HG03159 (cell line): Measurements from ENCODE around the gene CRISPLD2.
"Not testable (repeated sequence)": the region's sequence is repeated elsewhere in the genome, so short reads cannot be mapped to it uniquely, and the experiment has no call there.

Experiments used
- ATAC-seq: cut with Tn5 transposase; IDR thresholded peaks from one replicate; pipeline ENCODE4 v1.9.1; 2021; ENCODE audit warnings: mild to moderate bottlenecking, moderate library complexity; ENCODE audit not compliant: unreplicated experiment

Gene CRISPLD2

GRCh38 chr16:84821728-84822689 is 2.2 kb downstream of the CRISPLD2 start:
- ATAC-seq: no peak

GRCh38 chr16:84822990-84823389 is 3.2 kb downstream of the CRISPLD2 start:
- no peak for ATAC-seq

GRCh38 chr16:84823484-84823883 is 3.7 kb downstream of the CRISPLD2 start:
- no peak for ATAC-seq

GRCh38 chr16:84823926-84824325 is 4.1 kb downstream of the CRISPLD2 start:
- ATAC-seq: no peak

- no peak for ATAC-seq
These were observed 6.2 kb downstream of the CRISPLD2 start for GRCh38 chr16:84825896-84826557.

DNA sequence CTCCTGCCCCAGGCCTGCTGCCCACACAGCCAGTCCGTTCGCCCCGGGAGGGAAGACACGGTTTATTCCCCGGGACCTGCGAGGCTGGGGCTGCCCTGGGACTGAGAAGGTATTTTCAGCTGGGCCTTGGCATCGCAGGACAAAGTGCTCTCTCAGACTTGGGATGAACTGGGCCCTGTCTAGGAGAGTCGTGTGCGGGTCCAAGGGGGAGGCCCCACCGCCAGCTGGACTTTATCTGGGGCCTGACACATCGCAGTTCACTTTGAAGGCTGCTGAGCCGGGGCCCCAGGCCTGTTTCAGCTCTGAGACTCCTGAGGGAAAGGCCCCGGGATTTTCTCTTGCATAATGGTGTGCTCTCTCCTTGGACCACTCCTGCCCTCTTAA is 6.8 kb downstream of the CRISPLD2 start:
- ATAC-seq: no peak

DNA sequence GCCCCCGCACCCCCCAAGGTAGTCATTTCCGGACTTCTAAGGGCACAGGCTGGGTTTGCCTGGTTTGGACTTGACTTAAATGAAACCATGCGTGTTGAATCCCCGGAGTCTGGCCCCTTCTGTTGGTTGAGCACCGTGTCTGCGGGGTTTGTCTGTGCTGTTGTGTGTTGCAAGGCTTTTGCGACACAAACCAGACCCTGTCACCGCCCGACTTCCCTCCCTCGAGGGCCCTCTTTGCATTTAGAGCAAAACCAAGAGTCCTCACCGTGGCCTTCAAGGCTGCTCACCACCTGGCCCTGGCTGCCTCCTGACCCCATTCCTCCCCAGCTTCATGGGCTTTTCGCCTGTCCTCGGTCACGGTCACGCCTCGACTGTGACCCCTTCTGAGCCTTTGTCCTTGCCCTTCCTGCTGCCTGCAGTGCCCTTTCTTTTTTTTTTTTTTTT is 7.4 kb downstream of the CRISPLD2 start:
- no peak for ATAC-seq

GRCh38 chr16:84827897-84828296 is 8.1 kb downstream of the CRISPLD2 start:
- no peak for ATAC-seq

DNA sequence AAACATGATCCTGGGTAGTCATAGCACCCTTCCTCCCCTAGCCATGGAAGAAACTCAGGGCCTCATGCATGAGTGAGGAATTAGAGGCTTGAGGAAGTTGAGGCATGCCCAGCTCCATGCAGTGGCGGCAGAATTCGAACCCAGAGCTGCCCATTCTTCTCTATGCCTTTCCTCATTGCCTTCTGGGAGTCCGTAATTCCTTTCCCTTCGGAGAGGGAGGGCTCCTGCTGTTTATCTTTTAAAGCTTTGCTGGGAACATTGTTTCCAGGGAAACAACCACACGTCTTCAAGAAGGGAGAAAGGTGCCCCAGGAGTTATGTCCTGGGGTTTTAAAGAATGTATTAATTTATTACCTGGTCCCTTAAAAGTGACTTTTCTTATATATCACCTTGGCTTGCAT is 8.5 kb downstream of the CRISPLD2 start:
- no peak for ATAC-seq

- no peak for ATAC-seq
These were observed 9.6 kb downstream of the CRISPLD2 start for GRCh38 chr16:84829168-84829965.

GRCh38 chr16:84830765-84831384 is 11.1 kb downstream of the CRISPLD2 start:
- ATAC-seq: no peak

DNA sequence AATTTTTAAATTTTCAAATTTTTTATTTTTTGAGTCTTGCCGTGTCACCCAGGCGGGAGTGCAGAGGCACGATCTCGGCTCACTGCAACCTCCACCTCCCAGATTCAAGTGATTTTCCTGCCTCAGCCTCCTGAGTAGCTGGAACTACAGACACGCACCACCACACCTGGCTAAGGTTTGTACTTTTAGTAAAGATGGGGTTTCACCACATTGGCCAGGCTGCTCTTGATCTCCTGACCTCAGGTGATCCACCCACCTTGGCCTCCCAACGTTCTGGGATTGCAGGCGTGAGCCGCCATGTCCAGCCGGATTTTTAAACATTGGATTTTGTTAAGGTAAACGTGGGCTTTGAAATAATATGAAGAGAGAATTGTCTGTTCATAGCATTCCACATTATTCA is 11.9 kb downstream of the CRISPLD2 start:
- not testable (repeated sequence) for ATAC-seq

- no peak for ATAC-seq
These were observed 12.8 kb downstream of the CRISPLD2 start for GRCh38 chr16:84832488-84833143.

GRCh38 chr16:84833144-84833500 is 13.3 kb downstream of the CRISPLD2 start:
- no peak for ATAC-seq

DNA sequence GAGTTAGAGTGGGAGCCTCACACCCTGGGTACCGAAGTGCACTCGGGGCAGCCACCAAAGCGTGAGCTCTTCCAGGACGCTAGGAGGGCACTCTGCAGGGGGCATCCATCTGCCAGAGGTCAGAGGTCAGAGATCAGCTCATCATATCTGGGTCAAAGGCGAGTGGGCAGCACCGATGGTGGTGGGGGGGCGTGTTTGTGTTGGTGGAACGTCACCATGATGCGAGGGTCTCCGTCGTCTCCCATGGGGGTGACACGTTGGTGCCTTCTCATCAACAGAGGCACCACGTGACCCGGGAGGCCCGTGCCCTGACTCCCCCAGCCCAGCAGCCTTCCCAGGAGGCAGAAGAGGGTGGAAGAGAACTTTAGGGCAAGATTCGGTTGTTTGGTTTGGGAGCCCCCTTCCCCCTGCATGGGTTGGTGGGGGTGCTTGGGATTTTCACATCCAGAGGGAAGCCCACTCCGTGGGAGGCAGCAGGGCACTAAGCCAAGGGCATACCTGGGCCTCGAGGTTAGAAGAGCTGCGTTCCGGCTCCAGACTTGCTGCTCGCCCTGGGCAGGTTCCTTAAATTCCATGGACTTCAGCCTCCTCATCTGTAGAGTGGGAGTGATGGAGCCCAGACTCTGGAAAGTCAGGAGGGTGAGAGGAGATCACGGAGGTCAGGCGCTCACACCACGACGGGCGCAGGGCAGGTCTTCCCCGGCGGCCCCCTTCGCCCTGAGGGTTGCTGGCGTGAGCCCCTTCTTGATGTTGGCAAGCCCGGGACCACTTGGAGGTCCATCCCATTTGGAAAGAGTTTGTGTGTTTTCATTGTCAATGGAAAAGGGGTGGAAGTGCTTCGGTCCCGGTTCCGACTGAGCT is 14.0 kb downstream of the CRISPLD2 start:
- no peak for ATAC-seq

GRCh38 chr16:84834403-84834772 is 14.6 kb downstream of the CRISPLD2 start:
- no peak for ATAC-seq

DNA sequence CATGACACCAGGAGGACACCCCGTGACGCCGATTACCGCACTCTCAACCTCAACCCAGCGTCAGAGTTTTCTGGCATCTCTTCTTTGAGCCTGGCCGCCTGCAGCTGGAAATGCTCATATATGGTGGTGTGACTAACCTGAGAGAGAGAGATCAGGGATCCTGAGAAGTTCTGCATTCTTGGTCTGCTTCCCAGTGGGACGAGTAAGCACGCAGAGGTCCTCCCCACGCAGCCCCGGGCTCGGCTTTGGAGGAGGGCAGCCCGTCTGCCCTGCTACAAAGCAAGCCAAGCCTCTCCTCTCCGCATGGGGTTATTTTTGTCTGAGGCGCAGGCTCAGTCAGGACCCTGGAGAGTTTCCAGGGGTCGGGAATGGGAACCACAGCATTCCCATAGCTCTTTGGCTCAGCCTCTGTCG is 16.5 kb downstream of the CRISPLD2 start:
- no peak for ATAC-seq

- ATAC-seq: no peak
These were observed 17.2 kb downstream of the CRISPLD2 start for GRCh38 chr16:84836967-84837366.

GRCh38 chr16:84838383-84838948 is 18.7 kb downstream of the CRISPLD2 start:
- no peak for ATAC-seq
